Skeletal muscle tissue (tissue), 4 donors: ENCODE measurements around the gene GGT6. TPM values are rescaled to one million over a fixed set of nuclear protein-coding genes. Genes with fewer than 3 reads are reported as not detected.
A peak's percentile ranks its signal among the peaks of the same experiment; 100 is the strongest.

Source experiments
- H3K27ac ChIP-seq: one replicate; pipeline ENCODE4 v1.7.0; 2013; ENCODE audit warnings: mild to moderate bottlenecking, low read depth, low read length, inconsistent platforms
- H3K27me3 ChIP-seq, 3 donors: one replicate each; pipeline ENCODE4 v1.7.0; 2013; ENCODE audit warnings: low read length in 3 of 3; ENCODE audit not compliant: control insufficient read depth in 3 of 3, insufficient read depth in 3 of 3
- H3K36me3 ChIP-seq, 3 donors: one replicate each; pipeline ENCODE4 v1.7.0; 2013; ENCODE audit warnings: low read length in 3 of 3; ENCODE audit not compliant: control insufficient read depth in 3 of 3, insufficient read depth in 3 of 3
- H3K4me1 ChIP-seq, 3 donors: one replicate each; pipeline ENCODE4 v1.7.0; 2013; ENCODE audit warnings: low read length in 3 of 3, mild to moderate bottlenecking in 3 of 3; ENCODE audit not compliant: control insufficient read depth in 3 of 3, insufficient read depth in 3 of 3
- H3K4me3 ChIP-seq, 3 donors: one replicate each; pipeline ENCODE4 v1.7.0; 2013; ENCODE audit warnings: low read length in 3 of 3
- H3K9ac ChIP-seq, 3 donors: one replicate each; pipeline ENCODE4 v1.7.0; 2013; ENCODE audit warnings: low read length in 3 of 3, mild to moderate bottlenecking in 3 of 3, moderate library complexity in 2 of 3, low read depth in 1 of 3
- H3K9me3 ChIP-seq, 3 donors: one replicate each; pipeline ENCODE4 v1.7.0; 2013; ENCODE audit warnings: low read length in 3 of 3; ENCODE audit not compliant: control insufficient read depth in 3 of 3
- total RNA-seq: library from RNA; depleted of rRNA; stranded (reverse); fragments of >200 nt; gene quantifications from one replicate; pipeline ENCODE4 v1.2.3, GENCODE V29; 2014
- donor health status: Osteomylitis.

Gene GGT6
- total RNA-seq, 1 donor from 2014 or later: not detected

- H3K27ac ChIP-seq: peak overlapping the region; percentile 92
- no peaks in the 10 kb centered on the region for H3K36me3 ChIP-seq
- H3K27me3 ChIP-seq: no peaks in the 10 kb centered on the region
- H3K9ac ChIP-seq: peak overlapping the region; percentile 16 to 68 (median 53)
- H3K4me1 ChIP-seq: peaks cover 13 to 31% (median 16%) of the 10 kb centered on the region in 3 donors
- H3K4me3 ChIP-seq: no peak overlapping the region
- H3K9me3 ChIP-seq: no peaks in the 10 kb centered on the region
Observed at GRCh38 chr17:4520060-4520893, 40.1 kb downstream of the GGT6 start.

- peaks cover 13 to 31% (median 16%) of the 10 kb centered on the region in 3 donors for H3K4me1 ChIP-seq
- no peaks in the 10 kb centered on the region for H3K27me3 ChIP-seq
- H3K27ac ChIP-seq: peak overlapping the region; percentile 92
- H3K9ac ChIP-seq: peak overlapping the region; percentile 38 to 68 (median 45)
- no peaks in the 10 kb centered on the region for H3K36me3 ChIP-seq
- no peaks in the 10 kb centered on the region for H3K9me3 ChIP-seq
- no peak overlapping the region for H3K4me3 ChIP-seq
Observed at GRCh38 chr17:4519361-4519788, 41.0 kb downstream of the GGT6 start.

- peak overlapping the region; percentile 38 to 57 (median 45) for H3K9ac ChIP-seq
Observed at GRCh38 chr17:4518901-4519300, 41.5 kb downstream of the GGT6 start.

GRCh38 chr17:4516735-4517134 lies 43.6 kb downstream of the GGT6 start:
- Histone ChIP-seq H3K9me3 (no peaks in the 10 kb centered on the region), H3K4me1 (peaks cover 13 to 35% (median 16%) of the 10 kb centered on the region in 3 donors), H3K4me3 (no peak overlapping the region), H3K36me3 (no peaks in the 10 kb centered on the region), H3K27ac (no peak overlapping the region), H3K9ac (no peak overlapping the region), H3K27me3 (no peaks in the 10 kb centered on the region)

More at GRCh38 chr17:4518901-4519300, 41.5 kb downstream of the GGT6 start:
- peak overlapping the region; percentile 84 for H3K27ac ChIP-seq
- H3K4me3 ChIP-seq: no peak overlapping the region
- H3K27me3 ChIP-seq: no peaks in the 10 kb centered on the region
- peaks cover 13 to 31% (median 16%) of the 10 kb centered on the region in 3 donors for H3K4me1 ChIP-seq
- no peaks in the 10 kb centered on the region for H3K9me3 ChIP-seq
- H3K36me3 ChIP-seq: no peaks in the 10 kb centered on the region

GRCh38 chr17:4515501-4515900 lies 44.9 kb downstream of the GGT6 start:
- Histone ChIP-seq H3K9me3 (no peaks in the 10 kb centered on the region), H3K4me1 (peaks cover 18 to 38% (median 18%) of the 10 kb centered on the region in 3 donors), H3K4me3 (no peak overlapping the region), H3K9ac (no peak overlapping the region), H3K36me3 (no peaks in the 10 kb centered on the region), H3K27ac (no peak overlapping the region), H3K27me3 (no peaks in the 10 kb centered on the region)

- no peaks in the 10 kb centered on the region for H3K27me3 ChIP-seq
- no peaks in the 10 kb centered on the region for H3K9me3 ChIP-seq
- H3K4me1 ChIP-seq: peaks cover 17 to 38% (median 19%) of the 10 kb centered on the region in 3 donors
- H3K27ac ChIP-seq: no peak overlapping the region
- no peaks in the 10 kb centered on the region for H3K36me3 ChIP-seq
- H3K9ac ChIP-seq: no peak overlapping the region
- no peak overlapping the region for H3K4me3 ChIP-seq
Observed at GRCh38 chr17:4514779-4515178, 45.6 kb downstream of the GGT6 start.

GRCh38 chr17:4514206-4514605 lies 46.2 kb downstream of the GGT6 start:
- Histone ChIP-seq H3K4me3 (no peak overlapping the region), H3K4me1 (peaks cover 15 to 38% (median 22%) of the 10 kb centered on the region in 3 donors), H3K27ac (no peak overlapping the region), H3K27me3 (no peaks in the 10 kb centered on the region), H3K9me3 (no peaks in the 10 kb centered on the region), H3K9ac (peak overlapping the region in 1 of 3 donors; percentile 10), H3K36me3 (no peaks in the 10 kb centered on the region)

- H3K9ac ChIP-seq: no peak overlapping the region
Observed at GRCh38 chr17:4513113-4514032, 47.0 kb downstream of the GGT6 start.

GRCh38 chr17:4512156-4513112 lies 47.9 kb downstream of the GGT6 start:
- H3K27ac ChIP-seq: no peak overlapping the region
- H3K4me1 ChIP-seq: peaks cover 19 to 39% (median 24%) of the 10 kb centered on the region in 3 donors
- no peaks in the 10 kb centered on the region for H3K27me3 ChIP-seq
- no peak overlapping the region for H3K4me3 ChIP-seq
- H3K36me3 ChIP-seq: no peaks in the 10 kb centered on the region
- H3K9me3 ChIP-seq: no peaks in the 10 kb centered on the region
- H3K9ac ChIP-seq: no peak overlapping the region

More at GRCh38 chr17:4513113-4514032, 47.0 kb downstream of the GGT6 start:
- H3K9me3 ChIP-seq: no peaks in the 10 kb centered on the region
- H3K4me1 ChIP-seq: peaks cover 15 to 37% (median 21%) of the 10 kb centered on the region in 3 donors
- no peak overlapping the region for H3K4me3 ChIP-seq
- H3K36me3 ChIP-seq: no peaks in the 10 kb centered on the region
- H3K27me3 ChIP-seq: no peaks in the 10 kb centered on the region
- no peak overlapping the region for H3K27ac ChIP-seq
